Heart right ventricle (tissue), 16 donors: ENCODE data around the gene MAPT. TPM values are rescaled to one million over a fixed set of nuclear protein-coding genes. Genes with fewer than 3 reads are reported as not detected.
A peak's percentile ranks its signal among the peaks of the same experiment; 100 is the strongest.

Experiments used
- ATAC-seq, 8 donors: fragments of 200-7000 bp; cut with Tn5 transposase; one replicate each; pipeline ENCODE4 v1.9.1; 2020; ENCODE audit warnings: mild to moderate bottlenecking in 8 of 8, moderate library complexity in 8 of 8, moderate number of reproducible peaks in 1 of 8
- DNase-seq, 2 donors: peaks; one replicate each; pipeline ENCODE4 v3.0.0-alpha.2; 2020
- H3K27ac ChIP-seq, 10 donors: fragments of 200-600 bp; sonication (generic) in 2 of 10; one replicate each; pipeline versions ENCODE4 v1.5.0 to v1.8.0; 2020 to 2022; ENCODE audit warnings: mild to moderate bottlenecking in 3 of 10
- H3K27me3 ChIP-seq, 7 donors: fragments of 200-600 bp; one replicate each; pipeline ENCODE4 v1.8.0; 2021 to 2022; ENCODE audit warnings: mild to moderate bottlenecking in 2 of 7
- H3K36me3 ChIP-seq, 9 donors: fragments of 200-600 bp; sonication (generic) in 1 of 9; one replicate each; pipeline versions ENCODE4 v1.5.0 to v1.8.0; 2020 to 2022; ENCODE audit warnings: mild to moderate bottlenecking in 2 of 9
- H3K4me1 ChIP-seq, 9 donors: fragments of 200-600 bp; sonication (generic) in 1 of 9; one replicate each; pipeline versions ENCODE4 v1.5.0 to v1.8.0; 2020 to 2022; ENCODE audit warnings: mild to moderate bottlenecking in 4 of 9
- H3K4me3 ChIP-seq, 10 donors: fragments of 200-600 bp; sonication (generic) in 2 of 10; one replicate each; pipeline versions ENCODE4 v1.5.0 to v1.8.0; 2020 to 2022; ENCODE audit warnings: mild to moderate bottlenecking in 7 of 10, moderate library complexity in 2 of 10
- H3K9me3 ChIP-seq, 11 donors: fragments of 200-600 bp in 10 of 11; sonication (generic) in 2 of 11; one replicate each; pipeline versions ENCODE4 v1.5.0 to v1.8.0; 2013 to 2022; ENCODE audit warnings: mild to moderate bottlenecking in 2 of 11, control low read depth in 1 of 11, moderate library complexity in 1 of 11
- WGBS, 2 donors: extraction: QIAGEN DNeasy Blood & Tissue Kit; methylation state at CpG; one replicate each; pipeline ENCODE4 v1.1.7; 2013; ENCODE audit warnings: inconsistent platforms in 1 of 2; 5-methylcytosine and 5-hydroxymethylcytosine counted together
- intact Hi-C, 10 donors: fragments of 100-400 bp; cut with DNase I; formaldehyde crosslinking; loops; one replicate each; pipeline versions ENCODE4 v1.11.1 to v1.14.2; 2022
- polyA plus RNA-seq, 2 donors: library from polyadenylated mRNA; stranded (reverse); fragments of 200-250 nt; gene quantifications; one replicate each; pipeline ENCODE4 v1.2.3, GENCODE V29; 2013
- total RNA-seq, 10 donors: library from RNA; stranded (reverse); fragmentation: NEBNext Ultra II Directional in 3 of 10; extraction: Animal tissue kit (Norgen Biotek cat#: 25700) in 3 of 10; gene quantifications; one replicate each; pipeline versions ENCODE4 v1.2.1 to v1.2.4, GENCODE V29; 2021 to 2023
- TF ChIP-seq, protein P1 (sequence below), 9 donors: fragments of 200-600 bp; sonication (generic) in 2 of 9; IDR thresholded peaks; one replicate each; pipeline versions ENCODE4 v1.5.0 to v1.8.0; 2021 to 2022; ENCODE audit warnings: antibody characterized with exemption in 9 of 9, mild to moderate bottlenecking in 5 of 9, moderate library complexity in 1 of 9
- donor health status: Arrhythmogenic right ventricular cardiomyopathy.
- donor health status: ischemic (EF 13 %, LVEDD 7.1; RV severe dilation, severe dysfunction).
- donor health status: healthy with polysubstance abuse.
- donor health status: DM: no; HTN: yes; CAD: no.
- donor health status: DM: no; HTN: no; CAD: no.
- donor health status: ischemic (EF 25% LVEDD 6.9; RV normal size, moderate dysfunction).
- donor health status: ischemic (EF 25% LVEDD 5.7; RV mildly dilated, moderate dysfunction).
- donor health status: healthy.
- donor health status: DM: yes; HTN: yes; CAD: no.
- donor health status: Ischemic cardiomyopathy.
- donor health status: ischemic (EF 35%, LVEDD 5.7; RV mildly dilated, moderate dysfunction).
- donor health status: nonischemic (EF 11% LVEDD 7.7; RV severe dilation, severe dysfunction).
- donor health status: DM: yes; HTN: yes; CAD: no.
- donor health status: PGD.
- donor health status: ischemic (EF 29% LVEDD 5.4; RV normal size, mild dysfunction).
- donor health status: nonischemic (EF 23%, LVEDD 6.1; RV moderate dilation, normal function).

Gene MAPT
- total and polyA plus RNA-seq, 12 donors, result 0.90 to 63.3 (median 32.5) TPM

DNA sequence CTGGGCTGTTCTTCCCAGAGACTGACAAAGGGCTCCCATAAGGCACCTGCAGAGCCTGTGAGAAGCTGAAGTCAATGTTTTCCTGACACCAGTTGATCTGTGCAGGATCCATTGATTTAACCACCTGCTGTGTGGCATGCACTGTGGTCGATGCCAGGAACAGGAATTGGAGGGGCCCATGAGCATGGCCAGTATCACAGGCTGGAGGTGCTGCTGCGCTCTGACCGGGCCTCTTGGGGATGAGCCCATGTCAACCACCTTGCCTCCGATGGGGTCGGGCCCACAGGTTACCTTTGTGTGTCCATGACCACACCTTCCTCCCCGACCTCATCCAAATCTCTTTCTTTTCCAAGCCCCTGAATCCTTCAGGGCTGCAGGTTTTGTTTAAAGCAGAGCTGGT, 86.5 kb downstream of the MAPT start:
- TF ChIP-seq, protein P1, sequence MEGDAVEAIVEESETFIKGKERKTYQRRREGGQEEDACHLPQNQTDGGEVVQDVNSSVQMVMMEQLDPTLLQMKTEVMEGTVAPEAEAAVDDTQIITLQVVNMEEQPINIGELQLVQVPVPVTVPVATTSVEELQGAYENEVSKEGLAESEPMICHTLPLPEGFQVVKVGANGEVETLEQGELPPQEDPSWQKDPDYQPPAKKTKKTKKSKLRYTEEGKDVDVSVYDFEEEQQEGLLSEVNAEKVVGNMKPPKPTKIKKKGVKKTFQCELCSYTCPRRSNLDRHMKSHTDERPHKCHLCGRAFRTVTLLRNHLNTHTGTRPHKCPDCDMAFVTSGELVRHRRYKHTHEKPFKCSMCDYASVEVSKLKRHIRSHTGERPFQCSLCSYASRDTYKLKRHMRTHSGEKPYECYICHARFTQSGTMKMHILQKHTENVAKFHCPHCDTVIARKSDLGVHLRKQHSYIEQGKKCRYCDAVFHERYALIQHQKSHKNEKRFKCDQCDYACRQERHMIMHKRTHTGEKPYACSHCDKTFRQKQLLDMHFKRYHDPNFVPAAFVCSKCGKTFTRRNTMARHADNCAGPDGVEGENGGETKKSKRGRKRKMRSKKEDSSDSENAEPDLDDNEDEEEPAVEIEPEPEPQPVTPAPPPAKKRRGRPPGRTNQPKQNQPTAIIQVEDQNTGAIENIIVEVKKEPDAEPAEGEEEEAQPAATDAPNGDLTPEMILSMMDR (IDR thresholded peaks at IDR 0.05), result no peak
- H3K9me3 ChIP-seq, result no peaks in the 10 kb centered on the region
- WGBS, 2 donors, result 89% methylated on average over 6 of the region's 6 CpGs
- H3K27me3 ChIP-seq, result no peaks in the 10 kb centered on the region
- no peak overlapping the region for H3K4me3 ChIP-seq
- no peak overlapping the region for H3K27ac ChIP-seq
- ATAC-seq, result no peak
- no peaks in the 10 kb centered on the region for H3K36me3 ChIP-seq
- intact Hi-C loops, result no loop called here
- DNase-seq, result no peak
- no peaks in the 10 kb centered on the region for H3K4me1 ChIP-seq

DNA sequence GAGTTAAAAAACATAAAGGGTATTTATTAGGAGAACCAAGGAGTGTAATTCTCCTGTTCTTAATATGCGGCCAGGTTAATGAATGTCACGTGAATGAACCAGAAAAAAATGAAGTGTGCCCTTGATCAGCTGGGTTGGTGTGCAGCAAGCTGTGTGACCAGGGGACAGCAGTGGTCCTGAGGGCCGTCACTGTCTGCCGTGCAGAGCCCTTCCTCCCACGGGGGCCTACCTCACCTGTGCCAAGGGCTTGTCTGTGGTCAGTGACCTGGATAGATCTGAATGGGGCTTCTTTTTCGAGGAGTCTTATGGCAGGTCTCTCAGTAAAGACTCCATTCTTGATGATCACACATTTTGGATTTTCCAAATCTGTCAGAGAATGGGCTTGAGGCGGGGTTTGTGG, 87.0 kb downstream of the MAPT start:
- Histone ChIP-seq H3K36me3 (no peaks in the 10 kb centered on the region), H3K9me3 (no peaks in the 10 kb centered on the region), H3K4me3 (no peak overlapping the region), H3K4me1 (no peaks in the 10 kb centered on the region), H3K27ac (no peak overlapping the region), H3K27me3 (no peaks in the 10 kb centered on the region)
- DNase-seq, result no peak
- intact Hi-C loops, result no loop called here
- TF ChIP-seq, protein P1 (IDR thresholded peaks at IDR 0.05), result no peak
- ATAC-seq, result no peak
- WGBS, 2 donors, result 83 to 84% methylated on average over 7 of the region's 7 CpGs

DNA sequence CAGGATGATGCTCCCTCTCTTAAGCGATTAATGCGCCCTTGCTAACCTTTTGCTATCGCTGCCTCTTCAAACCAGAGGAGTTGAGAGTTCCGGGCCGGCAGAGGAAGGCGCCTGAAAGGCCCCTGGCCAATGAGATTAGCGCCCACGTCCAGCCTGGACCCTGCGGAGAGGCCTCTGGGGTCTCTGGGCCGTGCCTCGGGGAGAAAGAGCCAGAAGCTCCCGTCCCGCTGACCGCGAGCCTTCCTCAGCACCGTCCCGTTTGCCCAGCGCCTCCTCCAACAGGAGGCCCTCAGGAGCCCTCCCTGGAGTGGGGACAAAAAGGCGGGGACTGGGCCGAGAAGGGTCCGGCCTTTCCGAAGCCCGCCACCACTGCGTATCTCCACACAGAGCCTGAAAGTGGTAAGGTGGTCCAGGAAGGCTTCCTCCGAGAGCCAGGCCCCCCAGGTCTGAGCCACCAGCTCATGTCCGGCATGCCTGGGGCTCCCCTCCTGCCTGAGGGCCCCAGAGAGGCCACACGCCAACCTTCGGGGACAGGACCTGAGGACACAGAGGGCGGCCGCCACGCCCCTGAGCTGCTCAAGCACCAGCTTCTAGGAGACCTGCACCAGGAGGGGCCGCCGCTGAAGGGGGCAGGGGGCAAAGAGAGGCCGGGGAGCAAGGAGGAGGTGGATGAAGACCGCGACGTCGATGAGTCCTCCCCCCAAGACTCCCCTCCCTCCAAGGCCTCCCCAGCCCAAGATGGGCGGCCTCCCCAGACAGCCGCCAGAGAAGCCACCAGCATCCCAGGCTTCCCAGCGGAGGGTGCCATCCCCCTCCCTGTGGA, 88.6 kb downstream of the MAPT start:
- no peaks in the 10 kb centered on the region for H3K4me1 ChIP-seq
- H3K36me3 ChIP-seq, result no peaks in the 10 kb centered on the region
- H3K4me3 ChIP-seq, result no peak overlapping the region
- H3K9me3 ChIP-seq, result no peaks in the 10 kb centered on the region
- DNase-seq, result no peak
- intact Hi-C loops, result no loop called here
- ATAC-seq, result peak in 2 of 8 donors; percentile 19 to 40
- H3K27me3 ChIP-seq, result no peaks in the 10 kb centered on the region
- TF ChIP-seq, protein P1 (IDR thresholded peaks at IDR 0.05), result no peak
- 90 to 91% methylated on average over 41 of the region's 41 CpGs for WGBS, 2 donors
- H3K27ac ChIP-seq, result no peak overlapping the region

DNA sequence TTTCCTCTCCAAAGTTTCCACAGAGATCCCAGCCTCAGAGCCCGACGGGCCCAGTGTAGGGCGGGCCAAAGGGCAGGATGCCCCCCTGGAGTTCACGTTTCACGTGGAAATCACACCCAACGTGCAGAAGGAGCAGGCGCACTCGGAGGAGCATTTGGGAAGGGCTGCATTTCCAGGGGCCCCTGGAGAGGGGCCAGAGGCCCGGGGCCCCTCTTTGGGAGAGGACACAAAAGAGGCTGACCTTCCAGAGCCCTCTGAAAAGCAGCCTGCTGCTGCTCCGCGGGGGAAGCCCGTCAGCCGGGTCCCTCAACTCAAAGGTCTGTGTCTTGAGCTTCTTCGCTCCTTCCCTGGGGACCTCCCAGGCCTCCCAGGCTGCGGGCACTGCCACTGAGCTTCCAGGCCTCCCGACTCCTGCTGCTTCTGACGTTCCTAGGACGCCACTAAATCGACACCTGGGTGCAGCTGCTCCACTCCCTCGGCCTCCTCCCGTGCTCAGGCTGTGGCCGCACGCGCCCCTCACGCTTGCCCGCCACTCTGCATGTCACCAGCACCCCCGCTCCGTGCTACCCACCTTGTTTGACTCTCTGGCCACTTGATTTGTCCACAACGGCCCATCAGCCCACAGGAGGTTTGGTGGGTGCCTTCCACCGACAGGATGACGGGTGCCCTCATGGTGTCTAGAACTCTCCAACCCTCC, 89.4 kb downstream of the MAPT start:
- intact Hi-C loops, result no loop called here

More for the DNA sequence above, 89.4 kb downstream of the MAPT start:
- TF ChIP-seq, protein P1 (IDR thresholded peaks at IDR 0.05), result no peak
- WGBS, 2 donors, result 73 to 76% methylated on average over 31 of the region's 31 CpGs
- DNase-seq (no peak), ATAC-seq (no peak)
- Histone ChIP-seq H3K4me1 (no peaks in the 10 kb centered on the region), H3K36me3 (no peaks in the 10 kb centered on the region), H3K4me3 (no peak overlapping the region), H3K27me3 (no peaks in the 10 kb centered on the region), H3K27ac (no peak overlapping the region), H3K9me3 (no peaks in the 10 kb centered on the region)
